Mesothelial cell of epicardium (in vitro differentiated cells): ENCODE measurements around the gene CCDC51. TPM values are rescaled to one million over a fixed set of nuclear protein-coding genes. Genes with fewer than 3 reads are reported as not detected.

Experiments
- DNase-seq, 2 experiments: peaks; one replicate each; pipeline ENCODE4 v3.0.0; 2021; ENCODE audit warnings: low spot score in 2 of 2; ENCODE audit not compliant: unreplicated experiment in 2 of 2
- H3K27ac Mint-ChIP-seq: 2 replicates; pipeline ENCODE4 v1.8.0; 2021; ENCODE audit warnings: mixed read lengths
- H3K27me3 Mint-ChIP-seq: 2 replicates; pipeline ENCODE4 v1.8.0; 2021; ENCODE audit warnings: low read depth, mixed read lengths
- H3K36me3 Mint-ChIP-seq: 2 replicates; pipeline ENCODE4 v1.8.0; 2021; ENCODE audit warnings: mixed read lengths
- H3K4me1 Mint-ChIP-seq: 2 replicates; pipeline ENCODE4 v1.8.0; 2021; ENCODE audit warnings: mixed read lengths
- H3K4me3 Mint-ChIP-seq: 2 replicates; pipeline ENCODE4 v1.8.0; 2021; ENCODE audit warnings: mild to moderate bottlenecking, moderate library complexity, mixed read lengths
- H3K9me3 Mint-ChIP-seq: 2 replicates; pipeline ENCODE4 v1.8.0; 2021; ENCODE audit warnings: mixed read lengths
- CTCF ChIP-seq: fragments of 200-600 bp; sonication (generic); IDR thresholded peaks from one replicate; pipeline ENCODE4 v1.5.0; 2021; ENCODE audit warnings: antibody characterized with exemption; ENCODE audit not compliant: unreplicated experiment
- total RNA-seq: library from RNA; stranded (reverse); gene quantifications from 3 replicates; pipeline ENCODE4 v1.2.1, GENCODE V29; 2021

Gene CCDC51
- total RNA-seq, 1 donor from 2014 or later, result 11.5 TPM

GRCh38 chr3:48411041-48411588, 28.8 kb downstream of the CCDC51 start:
- no peak for TF ChIP-seq CTCF
- Mint-ChIP-seq H3K4me3 (no peak overlapping the region), H3K36me3 (peaks cover 31% of the 10 kb centered on the region), H3K27me3 (no peaks in the 10 kb centered on the region), H3K4me1 (no peaks in the 10 kb centered on the region), H3K27ac (no peak overlapping the region), H3K9me3 (no peaks in the 10 kb centered on the region)
- DNase-seq, result no peak

GRCh38 chr3:48410205-48411040, 29.5 kb downstream of the CCDC51 start:
- Mint-ChIP-seq H3K4me1 (no peaks in the 10 kb centered on the region), H3K36me3 (peaks cover 30% of the 10 kb centered on the region), H3K9me3 (no peaks in the 10 kb centered on the region), H3K27me3 (no peaks in the 10 kb centered on the region), H3K27ac (no peak overlapping the region), H3K4me3 (no peak overlapping the region)
- TF ChIP-seq CTCF, result no peak
- DNase-seq, result peak in 1 of 2 experiments; percentile 5

GRCh38 chr3:48409291-48410201, 30.4 kb downstream of the CCDC51 start:
- Mint-ChIP-seq H3K27me3 (no peaks in the 10 kb centered on the region), H3K36me3 (peaks cover 28% of the 10 kb centered on the region), H3K27ac (no peak overlapping the region), H3K4me1 (no peaks in the 10 kb centered on the region), H3K4me3 (no peak overlapping the region), H3K9me3 (no peaks in the 10 kb centered on the region)
- DNase-seq, result no peak
- TF ChIP-seq CTCF, result no peak

GRCh38 chr3:48408823-48409281, 31.1 kb downstream of the CCDC51 start:
- H3K36me3 Mint-ChIP-seq, result peaks cover 25% of the 10 kb centered on the region
- H3K4me1 Mint-ChIP-seq, result no peaks in the 10 kb centered on the region
- no peak overlapping the region for H3K27ac Mint-ChIP-seq
- H3K27me3 Mint-ChIP-seq, result no peaks in the 10 kb centered on the region
- H3K4me3 Mint-ChIP-seq, result no peak overlapping the region
- TF ChIP-seq CTCF, result no peak
- DNase-seq, result no peak
- H3K9me3 Mint-ChIP-seq, result no peaks in the 10 kb centered on the region

- H3K9me3 Mint-ChIP-seq, result no peaks in the 10 kb centered on the region
- peak in 1 of 2 experiments; percentile 34 for DNase-seq
- H3K36me3 Mint-ChIP-seq, result peaks cover 20% of the 10 kb centered on the region
- H3K4me3 Mint-ChIP-seq, result no peak overlapping the region
- H3K27me3 Mint-ChIP-seq, result no peaks in the 10 kb centered on the region
- H3K4me1 Mint-ChIP-seq, result no peaks in the 10 kb centered on the region
- H3K27ac Mint-ChIP-seq, result no peak overlapping the region
- TF ChIP-seq CTCF, result no peak
Observed at GRCh38 chr3:48407542-48408099, 32.3 kb downstream of the CCDC51 start.
